ENCODE data around the gene KCNN3. TPM values are rescaled to one million over a fixed set of nuclear protein-coding genes. Genes with fewer than 3 reads are reported as not detected.
A peak's percentile ranks its signal among the peaks of the same experiment; 100 is the strongest.

KCNN3 gene
- total RNA-seq, 1 donor = not detected

DNA sequence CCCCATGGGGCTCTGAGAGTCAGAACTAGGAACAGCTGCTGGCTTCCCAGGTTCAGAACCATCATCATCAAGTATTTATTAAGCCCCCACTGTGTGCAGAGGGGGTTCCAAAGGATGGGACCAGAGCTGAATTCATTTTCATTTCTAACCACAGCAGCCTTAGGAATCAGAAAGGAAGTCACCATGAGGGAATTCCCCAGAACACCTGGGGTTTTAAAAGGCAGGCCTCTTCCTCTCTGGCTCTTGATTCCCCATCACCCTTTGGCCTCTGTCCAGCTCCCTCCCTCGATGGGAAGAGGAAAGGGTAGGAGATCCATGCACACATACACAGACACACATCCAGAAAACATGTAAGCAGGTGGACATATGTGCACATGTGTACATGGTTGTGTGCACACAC, 1.3 kb upstream of the KCNN3 start:
- no peak for DNase-seq (ENCODE audit: low read depth)
- TF ChIP-seq, protein P1, sequence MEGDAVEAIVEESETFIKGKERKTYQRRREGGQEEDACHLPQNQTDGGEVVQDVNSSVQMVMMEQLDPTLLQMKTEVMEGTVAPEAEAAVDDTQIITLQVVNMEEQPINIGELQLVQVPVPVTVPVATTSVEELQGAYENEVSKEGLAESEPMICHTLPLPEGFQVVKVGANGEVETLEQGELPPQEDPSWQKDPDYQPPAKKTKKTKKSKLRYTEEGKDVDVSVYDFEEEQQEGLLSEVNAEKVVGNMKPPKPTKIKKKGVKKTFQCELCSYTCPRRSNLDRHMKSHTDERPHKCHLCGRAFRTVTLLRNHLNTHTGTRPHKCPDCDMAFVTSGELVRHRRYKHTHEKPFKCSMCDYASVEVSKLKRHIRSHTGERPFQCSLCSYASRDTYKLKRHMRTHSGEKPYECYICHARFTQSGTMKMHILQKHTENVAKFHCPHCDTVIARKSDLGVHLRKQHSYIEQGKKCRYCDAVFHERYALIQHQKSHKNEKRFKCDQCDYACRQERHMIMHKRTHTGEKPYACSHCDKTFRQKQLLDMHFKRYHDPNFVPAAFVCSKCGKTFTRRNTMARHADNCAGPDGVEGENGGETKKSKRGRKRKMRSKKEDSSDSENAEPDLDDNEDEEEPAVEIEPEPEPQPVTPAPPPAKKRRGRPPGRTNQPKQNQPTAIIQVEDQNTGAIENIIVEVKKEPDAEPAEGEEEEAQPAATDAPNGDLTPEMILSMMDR (IDR thresholded peaks at IDR 0.05; ENCODE audit: insufficient read depth, low read depth, low read length) = no peak
- no peak overlapping the region for H3K4me3 ChIP-seq (ENCODE audit: low read depth, low read length)

DNA sequence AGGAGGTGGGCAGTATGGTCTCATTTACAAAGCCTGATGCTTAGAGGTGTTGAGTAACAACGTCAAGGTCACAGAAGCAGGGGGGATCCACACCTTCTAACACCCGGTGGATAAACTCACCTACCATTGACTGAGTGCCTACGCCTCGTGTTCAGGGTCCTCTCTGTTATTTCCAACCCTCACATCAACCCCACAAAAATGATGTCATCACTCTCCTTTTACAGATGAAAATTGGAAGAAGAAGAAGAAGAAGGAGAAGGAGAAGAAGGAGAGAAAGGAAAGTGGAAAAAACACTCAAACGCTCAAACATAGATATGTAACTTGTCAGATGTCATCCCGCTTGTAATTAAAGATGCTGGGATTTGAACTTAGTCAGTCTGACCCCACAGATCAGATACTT, 653 bp upstream of the KCNN3 start:
- TF ChIP-seq, protein P1 (IDR thresholded peaks at IDR 0.05; ENCODE audit: insufficient read depth, low read depth, low read length) = no peak

DNA sequence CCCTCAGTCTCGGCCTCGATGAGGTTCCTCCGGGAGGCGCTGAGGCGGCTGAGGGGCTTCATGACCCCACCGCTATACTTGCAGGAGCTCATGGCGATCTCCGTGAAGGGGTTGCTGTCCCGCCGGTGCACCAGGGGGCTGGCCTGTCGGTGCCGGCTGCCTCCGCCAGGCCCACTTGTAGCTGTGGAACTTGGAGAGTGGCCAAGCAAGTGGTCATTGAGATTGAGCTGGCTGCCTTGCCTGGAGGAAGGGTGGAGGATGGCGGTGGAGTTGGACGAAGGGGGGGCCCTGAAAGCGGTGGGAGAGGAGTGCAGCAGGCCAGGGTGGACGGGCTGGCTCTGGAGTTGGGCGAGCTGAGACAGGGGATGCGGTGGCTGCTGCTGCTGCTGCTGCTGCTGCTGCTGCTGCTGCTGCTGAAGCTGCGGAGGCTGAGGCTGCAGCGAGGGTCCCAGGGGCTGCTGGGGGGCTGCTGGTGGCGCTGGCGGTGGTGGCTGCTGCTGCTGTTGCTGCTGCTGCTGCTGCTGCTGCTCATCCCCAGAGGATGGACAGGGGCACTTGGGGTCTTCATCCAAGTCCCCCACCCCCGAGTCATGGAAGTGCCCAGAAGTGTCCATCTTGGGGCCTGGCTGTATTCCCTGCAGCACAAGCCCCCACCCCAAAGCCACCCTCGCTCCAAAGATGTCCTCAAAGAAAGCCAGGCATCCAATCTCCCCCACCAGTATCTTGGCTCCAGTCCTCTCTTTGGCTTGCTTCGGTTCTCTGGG, 548 bp downstream of the KCNN3 start:
- peak overlapping the region; percentile 34 for H3K4me3 ChIP-seq (ENCODE audit: low read depth, low read length)
- TF ChIP-seq, protein P1 (IDR thresholded peaks at IDR 0.05; ENCODE audit: insufficient read depth, low read depth, low read length) = no peak
- DNase-seq (ENCODE audit: low read depth) = no peak

More for the DNA sequence above, 653 bp upstream of the KCNN3 start:
- DNase-seq (ENCODE audit: low read depth) = no peak
- no peak overlapping the region for H3K4me3 ChIP-seq (ENCODE audit: low read depth, low read length)

DNA sequence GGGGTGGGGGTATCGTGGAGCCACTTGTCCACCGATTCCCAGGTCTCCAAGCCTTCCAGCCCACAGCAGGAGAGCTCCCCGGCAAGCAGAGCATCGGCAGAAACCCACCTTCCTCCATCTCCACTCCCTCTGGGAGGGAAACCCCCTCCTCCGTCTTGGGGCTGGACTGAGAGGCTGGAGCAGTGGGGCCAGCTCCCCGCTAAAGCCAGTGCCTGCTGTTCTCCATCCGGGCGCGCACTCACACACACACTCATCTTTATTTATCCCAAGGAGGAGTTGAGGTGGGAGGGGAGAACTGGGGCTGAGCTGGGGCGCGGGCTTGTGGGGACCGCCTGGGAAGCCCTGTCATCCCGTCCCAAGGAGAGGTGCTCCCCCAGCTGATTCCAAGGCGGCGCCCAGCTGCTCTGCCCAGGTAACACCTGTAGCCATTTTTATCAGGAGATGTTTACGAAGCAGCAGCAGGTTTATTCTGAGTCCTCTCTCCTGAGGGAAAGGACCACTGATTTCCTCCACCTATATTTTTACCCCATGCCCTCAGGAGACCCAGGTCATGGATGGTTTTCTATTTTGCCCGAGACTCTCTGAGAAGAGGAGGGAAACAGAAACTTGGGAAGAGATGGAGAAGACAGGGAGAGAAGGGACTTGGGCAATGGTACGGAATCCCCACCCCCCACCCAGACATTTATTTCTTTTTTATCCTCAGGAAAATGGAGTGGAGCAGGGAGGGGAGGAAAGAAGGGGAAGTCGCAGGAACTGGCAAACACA, 2.1 kb downstream of the KCNN3 start:
- TF ChIP-seq, protein P1 (IDR thresholded peaks at IDR 0.05; ENCODE audit: insufficient read depth, low read depth, low read length) = no peak
- no peak overlapping the region for H3K4me3 ChIP-seq (ENCODE audit: low read depth, low read length)
- no peak for DNase-seq (ENCODE audit: low read depth)

DNA sequence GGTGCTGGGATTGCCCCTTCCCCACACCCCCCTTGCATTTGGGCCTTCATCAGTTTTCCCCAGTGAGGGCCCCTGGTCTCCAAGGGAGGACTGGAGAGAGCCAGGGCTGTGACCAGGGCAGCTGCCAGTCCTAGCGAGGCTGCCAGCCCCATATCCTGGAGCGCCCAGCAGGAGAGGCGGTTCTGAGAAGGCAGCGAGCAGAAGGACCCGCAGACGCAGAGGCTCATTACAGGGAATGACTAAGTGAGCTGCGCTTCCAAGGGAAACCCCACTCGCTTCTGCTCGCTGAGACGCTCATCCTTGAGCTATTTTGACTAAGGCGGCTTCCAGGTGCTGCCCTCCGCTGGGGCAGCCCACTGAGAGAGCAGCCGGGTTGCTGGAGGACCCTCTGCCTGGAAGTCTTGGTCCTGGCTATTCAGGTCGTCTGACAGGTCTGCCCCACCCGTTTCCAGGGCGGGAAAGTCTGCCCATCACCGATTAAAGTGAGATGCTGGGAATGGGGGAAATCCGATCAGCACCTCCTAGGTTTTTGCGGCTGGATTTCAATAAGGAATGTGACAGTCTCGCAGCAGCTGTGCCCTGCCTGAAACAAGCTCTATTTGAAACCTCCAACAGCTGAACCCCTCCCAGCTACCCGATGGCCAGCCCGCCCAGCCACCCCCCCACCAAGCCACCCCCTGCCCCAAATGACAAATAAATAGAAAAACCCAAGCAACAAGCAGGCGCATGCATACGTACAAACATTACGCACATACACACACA, 2.8 kb downstream of the KCNN3 start:
- TF ChIP-seq, protein P1 (IDR thresholded peaks at IDR 0.05; ENCODE audit: insufficient read depth, low read depth, low read length) = no peak
- H3K4me3 ChIP-seq (ENCODE audit: low read depth, low read length) = no peak overlapping the region
- DNase-seq (ENCODE audit: low read depth) = peak; percentile 27

DNA sequence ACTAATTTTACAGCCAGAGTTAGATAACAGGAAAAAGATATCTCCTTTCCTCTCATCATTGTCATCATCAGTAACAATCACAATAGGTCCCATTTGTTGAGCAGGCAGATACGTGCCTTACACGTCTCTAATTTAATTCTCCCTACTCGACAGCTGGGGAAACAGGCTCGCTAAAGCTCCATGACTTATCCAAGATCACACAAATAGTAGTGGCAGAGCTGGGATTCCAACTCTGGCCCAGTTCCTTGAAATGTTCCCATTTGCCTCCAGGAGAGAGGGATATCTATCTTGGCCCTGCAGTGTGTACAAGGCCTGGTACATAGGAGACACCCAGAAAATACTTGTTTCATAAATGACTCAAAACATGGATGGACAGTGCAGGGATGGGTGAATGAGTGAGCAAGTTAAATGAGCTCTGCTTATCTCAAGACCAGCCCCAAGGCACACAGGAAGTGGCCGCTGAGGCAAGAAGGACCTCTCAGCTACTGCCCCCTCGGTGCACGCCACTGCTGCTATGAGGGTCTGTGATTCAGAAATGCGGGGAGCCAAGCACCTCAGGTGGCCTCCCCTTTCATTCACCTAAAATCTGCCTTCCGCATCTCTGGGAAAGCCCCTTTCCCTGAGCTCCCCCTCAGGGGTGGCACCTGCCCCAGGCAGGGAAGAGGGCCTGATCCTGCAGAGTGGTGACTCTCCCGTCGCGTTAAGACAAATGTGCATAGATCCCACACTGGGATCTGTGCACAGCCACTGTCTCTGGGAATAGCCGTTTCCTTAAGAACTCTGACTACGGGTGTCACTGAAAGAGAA, 3.6 kb downstream of the KCNN3 start:
- DNase-seq (ENCODE audit: low read depth) = no peak
- H3K4me3 ChIP-seq (ENCODE audit: low read depth, low read length) = no peak overlapping the region

More for the DNA sequence above, 3.6 kb downstream of the KCNN3 start:
- TF ChIP-seq, protein P1 (IDR thresholded peaks at IDR 0.05; ENCODE audit: insufficient read depth, low read depth, low read length) = no peak
